CD4-positive, CD25-positive, alpha-beta regulatory T cell (primary cell): ENCODE measurements around the gene RHEX. TPM values are rescaled to one million over a fixed set of nuclear protein-coding genes. Genes with fewer than 3 reads are reported as not detected.
"Not testable (repeated sequence)": the region's sequence is repeated elsewhere in the genome, so short reads cannot be mapped to it uniquely, and the experiment has no call there.

ENCODE experiments used
- ATAC-seq, 2 donors: fragments of 150-1000 bp; cut with Tn5 transposase; one replicate each; pipeline ENCODE4 v1.10.0; 2021; ENCODE audit warnings: low read depth in 2 of 2, moderate number of reproducible peaks in 2 of 2, moderate library complexity in 1 of 2
- DNase-seq, 3 donors: peaks; one replicate each; pipeline versions ENCODE4 v3.0.0 to v3.0.0-alpha.2; 2012 to 2022; ENCODE audit warnings: mixed read lengths in 1 of 3
- H3K27ac ChIP-seq: one replicate; pipeline ENCODE4 v1.7.0; 2013; ENCODE audit warnings: mild to moderate bottlenecking, low read length; ENCODE audit not compliant: insufficient read depth, poor library complexity, severe bottlenecking
- H3K27me3 ChIP-seq: one replicate; pipeline ENCODE4 v1.7.0; 2013; ENCODE audit warnings: low read length; ENCODE audit not compliant: control insufficient read depth, insufficient read depth
- H3K36me3 ChIP-seq: one replicate; pipeline ENCODE4 v1.7.0; 2013; ENCODE audit warnings: mild to moderate bottlenecking, low read length, moderate library complexity; ENCODE audit not compliant: control insufficient read depth, insufficient read depth
- H3K4me1 ChIP-seq: 2 replicates; pipeline ENCODE4 v1.7.0; 2013; ENCODE audit warnings: mild to moderate bottlenecking, low read length; ENCODE audit not compliant: insufficient read depth, control insufficient read depth, poor library complexity, severe bottlenecking
- H3K4me3 ChIP-seq: one replicate; pipeline ENCODE4 v1.7.0; 2013; ENCODE audit warnings: low read depth, mild to moderate bottlenecking, low read length, moderate library complexity
- H3K9me3 ChIP-seq, 2 experiments: 1 replicate in 1 of 2; 2 replicates in 1 of 2; pipeline ENCODE4 v1.7.0; 2013; ENCODE audit warnings: low read length in 2 of 2, mild to moderate bottlenecking in 1 of 2, moderate library complexity in 1 of 2; ENCODE audit not compliant: control insufficient read depth in 2 of 2
- H3K27ac Mint-ChIP-seq, 3 donors: one replicate each; pipeline ENCODE4 v1.8.0; 2020 to 2022; ENCODE audit warnings: mild to moderate bottlenecking in 3 of 3, mixed read lengths in 3 of 3, moderate library complexity in 2 of 3
- H3K27me3 Mint-ChIP-seq: one replicate; pipeline ENCODE4 v1.8.0; 2022; ENCODE audit warnings: mild to moderate bottlenecking, mixed read lengths
- H3K36me3 Mint-ChIP-seq: one replicate; pipeline ENCODE4 v1.8.0; 2020; ENCODE audit warnings: mixed read lengths
- H3K4me1 Mint-ChIP-seq, 4 donors: one replicate each; pipeline ENCODE4 v1.8.0; 2020 to 2022; ENCODE audit warnings: mixed read lengths in 4 of 4, mild to moderate bottlenecking in 1 of 4
- H3K4me3 Mint-ChIP-seq, 4 donors: one replicate each; pipeline ENCODE4 v1.8.0; 2020 to 2022; ENCODE audit warnings: mild to moderate bottlenecking in 4 of 4, mixed read lengths in 4 of 4, moderate library complexity in 3 of 4
- H3K9me3 Mint-ChIP-seq, 7 donors: one replicate each; pipeline ENCODE4 v1.8.0; 2020 to 2022; ENCODE audit warnings: mixed read lengths in 7 of 7, mild to moderate bottlenecking in 3 of 7, moderate library complexity in 2 of 7
- polyA plus RNA-seq, 4 donors: library from polyadenylated mRNA; unstranded; fragments of 300-500 nt; fragmentation: Illumina TruSeq; gene quantifications; one replicate each; pipeline ENCODE4 v1.2.3, GENCODE V29; 2021
- total RNA-seq: library from RNA; stranded (reverse); gene quantifications from one replicate; pipeline ENCODE4 v1.2.3, GENCODE V29; 2022

Gene RHEX, protein sequence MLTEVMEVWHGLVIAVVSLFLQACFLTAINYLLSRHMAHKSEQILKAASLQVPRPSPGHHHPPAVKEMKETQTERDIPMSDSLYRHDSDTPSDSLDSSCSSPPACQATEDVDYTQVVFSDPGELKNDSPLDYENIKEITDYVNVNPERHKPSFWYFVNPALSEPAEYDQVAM
- not detected for total RNA-seq
- polyA plus RNA-seq: not detected

- H3K4me1 ChIP-seq: peaks cover 18% of the 10 kb centered on the region
- not testable (repeated sequence) for H3K9me3 ChIP-seq, H3K27ac ChIP-seq, H3K4me3 ChIP-seq, H3K4me3 Mint-ChIP-seq, H3K36me3 ChIP-seq, H3K27me3 ChIP-seq, ATAC-seq, H3K9me3 Mint-ChIP-seq, H3K36me3 Mint-ChIP-seq, H3K27me3 Mint-ChIP-seq
- peak in 1 of 3 donors; percentile 62 for DNase-seq
- H3K4me1 Mint-ChIP-seq: peaks cover 15 to 28% (median 23%) of the 10 kb centered on the region in 4 donors
- peak within 1 kb of the TSS; percentile 11 to 85 (median 18) for H3K27ac Mint-ChIP-seq
Observed at GRCh38 chr1:206052919-206053610, at the start of gene RHEX. Gene RHEX (plus strand): TSS chr1:206053173. CDS start chr1:206097829, 44,656 bp downstream.

GRCh38 chr1:206003854-206004800 lies 48.8 kb upstream of the RHEX start:
- Histone ChIP-seq H3K4me1 (no peaks in the 10 kb centered on the region), H3K27me3 (no peaks in the 10 kb centered on the region), H3K36me3 (no peaks in the 10 kb centered on the region), H3K9me3 (no peaks in the 10 kb centered on the region), H3K4me3 (no peak overlapping the region), H3K27ac (no peak overlapping the region)
- Mint-ChIP-seq H3K27me3 (peaks cover 14% of the 10 kb centered on the region), H3K36me3 (no peaks in the 10 kb centered on the region), H3K4me3 (no peak overlapping the region), H3K27ac (no peak overlapping the region), H3K4me1 (peaks cover 0 to 6% (median 4%) of the 10 kb centered on the region in 4 donors), H3K9me3 (peaks cover 0 to 5% (median 1%) of the 10 kb centered on the region in 7 donors)
- ATAC-seq (no peak), DNase-seq (no peak)

- H3K27me3 Mint-ChIP-seq: peaks cover 14% of the 10 kb centered on the region
- H3K27ac Mint-ChIP-seq: peak overlapping the region in 1 of 3 donors; percentile 6
- DNase-seq: no peak
Observed at GRCh38 chr1:206004826-206005225, 48.1 kb upstream of the RHEX start.

GRCh38 chr1:206005234-206005633 lies 47.7 kb upstream of the RHEX start:
- Mint-ChIP-seq H3K27me3 (peaks cover 14% of the 10 kb centered on the region), H3K9me3 (peaks cover 0 to 5% (median 1%) of the 10 kb centered on the region in 7 donors), H3K27ac (no peak overlapping the region), H3K4me3 (no peak overlapping the region), H3K4me1 (peaks cover 0 to 6% (median 4%) of the 10 kb centered on the region in 4 donors), H3K36me3 (no peaks in the 10 kb centered on the region)
- no peak overlapping the region for H3K27ac ChIP-seq
- no peaks in the 10 kb centered on the region for H3K9me3 ChIP-seq
- H3K27me3 ChIP-seq: no peaks in the 10 kb centered on the region
- no peak for DNase-seq
- H3K4me1 ChIP-seq: no peaks in the 10 kb centered on the region
- H3K4me3 ChIP-seq: no peak overlapping the region
- no peaks in the 10 kb centered on the region for H3K36me3 ChIP-seq
- ATAC-seq: no peak

More at GRCh38 chr1:206004826-206005225, 48.1 kb upstream of the RHEX start:
- H3K4me1 ChIP-seq: no peaks in the 10 kb centered on the region
- ATAC-seq: no peak
- Mint-ChIP-seq H3K36me3 (no peaks in the 10 kb centered on the region), H3K4me3 (no peak overlapping the region), H3K9me3 (peaks cover 0 to 5% (median 1%) of the 10 kb centered on the region in 7 donors), H3K4me1 (peaks cover 0 to 6% (median 4%) of the 10 kb centered on the region in 4 donors)
- no peak overlapping the region for H3K27ac ChIP-seq
- no peaks in the 10 kb centered on the region for H3K9me3 ChIP-seq
- no peak overlapping the region for H3K4me3 ChIP-seq
- no peaks in the 10 kb centered on the region for H3K27me3 ChIP-seq
- no peaks in the 10 kb centered on the region for H3K36me3 ChIP-seq

GRCh38 chr1:206005778-206006180 lies 47.2 kb upstream of the RHEX start:
- Histone ChIP-seq H3K9me3 (no peaks in the 10 kb centered on the region), H3K36me3 (no peaks in the 10 kb centered on the region), H3K4me3 (no peak overlapping the region), H3K4me1 (no peaks in the 10 kb centered on the region), H3K27me3 (no peaks in the 10 kb centered on the region), H3K27ac (no peak overlapping the region)
- no peak for DNase-seq
- Mint-ChIP-seq H3K27ac (no peak overlapping the region), H3K4me1 (peaks cover 0 to 7% (median 5%) of the 10 kb centered on the region in 4 donors), H3K36me3 (no peaks in the 10 kb centered on the region), H3K4me3 (no peak overlapping the region), H3K27me3 (peaks cover 14% of the 10 kb centered on the region), H3K9me3 (peaks cover 0 to 5% (median 1%) of the 10 kb centered on the region in 7 donors)
- ATAC-seq: no peak

GRCh38 chr1:206006946-206007345 lies 46.0 kb upstream of the RHEX start:
- Mint-ChIP-seq H3K36me3 (no peaks in the 10 kb centered on the region), H3K27me3 (peaks cover 14% of the 10 kb centered on the region), H3K27ac (no peak overlapping the region), H3K9me3 (peaks cover 0 to 5% (median 1%) of the 10 kb centered on the region in 7 donors), H3K4me1 (peaks cover 6 to 10% (median 6%) of the 10 kb centered on the region in 4 donors), H3K4me3 (no peak overlapping the region)
- Histone ChIP-seq H3K4me3 (no peak overlapping the region), H3K27me3 (no peaks in the 10 kb centered on the region), H3K36me3 (no peaks in the 10 kb centered on the region), H3K27ac (no peak overlapping the region), H3K4me1 (no peaks in the 10 kb centered on the region), H3K9me3 (no peaks in the 10 kb centered on the region)
- ATAC-seq (no peak), DNase-seq (no peak)

GRCh38 chr1:206010060-206010459 lies 42.9 kb upstream of the RHEX start:
- Histone ChIP-seq H3K27me3 (no peaks in the 10 kb centered on the region), H3K27ac (no peak overlapping the region), H3K36me3 (no peaks in the 10 kb centered on the region), H3K9me3 (no peaks in the 10 kb centered on the region), H3K4me3 (no peak overlapping the region), H3K4me1 (no peaks in the 10 kb centered on the region)
- H3K27me3 Mint-ChIP-seq: peaks cover 6% of the 10 kb centered on the region
- no peak overlapping the region for H3K4me3 Mint-ChIP-seq
- no peak overlapping the region for H3K27ac Mint-ChIP-seq
- peaks cover 0 to 19% (median 11%) of the 10 kb centered on the region in 4 donors for H3K4me1 Mint-ChIP-seq
- DNase-seq (no peak), ATAC-seq (no peak)
- H3K9me3 Mint-ChIP-seq: peaks cover 0 to 2% (median 0%) of the 10 kb centered on the region in 7 donors
- no peaks in the 10 kb centered on the region for H3K36me3 Mint-ChIP-seq
